Esophagus muscularis mucosa (tissue), 4 donors: ENCODE measurements around the gene ALDH18A1.
A peak's percentile ranks its signal among the peaks of the same experiment; 100 is the strongest.

Experiments used
- EP300 ChIP-seq: sonication (generic); formaldehyde crosslinking; IDR thresholded peaks from one replicate; pipeline ENCODE4 v1.6.1; 2017; ENCODE audit warnings: antibody characterized with exemption
- POLR2A ChIP-seq: fragments of 450-650 bp; IDR thresholded peaks from one replicate; pipeline ENCODE4 v1.6.1; 2017; ENCODE audit warnings: antibody characterized with exemption, moderate library complexity, mild to moderate bottlenecking, low read depth
- POLR2AphosphoS5 ChIP-seq, 2 donors: sonication (generic); formaldehyde crosslinking; IDR thresholded peaks; one replicate each; pipeline ENCODE4 v1.6.1; 2017; ENCODE audit warnings: antibody characterized with exemption in 2 of 2
- TF ChIP-seq, protein P1 (sequence below), 3 experiments: fragments of 200-600 bp in 2 of 3; fragments of 450-650 bp in 1 of 3; sonication (generic) in 2 of 3; IDR thresholded peaks; one replicate each; pipeline ENCODE4 v1.5.1; 2017 to 2019; ENCODE audit warnings: antibody characterized with exemption in 3 of 3, mild to moderate bottlenecking in 2 of 3, moderate library complexity in 1 of 3

- TF ChIP-seq, protein P1, sequence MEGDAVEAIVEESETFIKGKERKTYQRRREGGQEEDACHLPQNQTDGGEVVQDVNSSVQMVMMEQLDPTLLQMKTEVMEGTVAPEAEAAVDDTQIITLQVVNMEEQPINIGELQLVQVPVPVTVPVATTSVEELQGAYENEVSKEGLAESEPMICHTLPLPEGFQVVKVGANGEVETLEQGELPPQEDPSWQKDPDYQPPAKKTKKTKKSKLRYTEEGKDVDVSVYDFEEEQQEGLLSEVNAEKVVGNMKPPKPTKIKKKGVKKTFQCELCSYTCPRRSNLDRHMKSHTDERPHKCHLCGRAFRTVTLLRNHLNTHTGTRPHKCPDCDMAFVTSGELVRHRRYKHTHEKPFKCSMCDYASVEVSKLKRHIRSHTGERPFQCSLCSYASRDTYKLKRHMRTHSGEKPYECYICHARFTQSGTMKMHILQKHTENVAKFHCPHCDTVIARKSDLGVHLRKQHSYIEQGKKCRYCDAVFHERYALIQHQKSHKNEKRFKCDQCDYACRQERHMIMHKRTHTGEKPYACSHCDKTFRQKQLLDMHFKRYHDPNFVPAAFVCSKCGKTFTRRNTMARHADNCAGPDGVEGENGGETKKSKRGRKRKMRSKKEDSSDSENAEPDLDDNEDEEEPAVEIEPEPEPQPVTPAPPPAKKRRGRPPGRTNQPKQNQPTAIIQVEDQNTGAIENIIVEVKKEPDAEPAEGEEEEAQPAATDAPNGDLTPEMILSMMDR (IDR thresholded peaks at IDR 0.05), result no peak
- TF ChIP-seq POLR2A, result no peak
- TF ChIP-seq EP300, result no peak
- peak; percentile 45 to 53 for TF ChIP-seq POLR2AphosphoS5 (IDR thresholded peaks at IDR 0.05)
Observed at GRCh38 chr10:95656291-95657164, at the start of gene ALDH18A1.
